Stimulated activated CD4-positive, alpha-beta T cell treated with anti-CD3 and anti-CD28 coated beads, Interleukin-12 subunit alpha, Interleukin-12 subunit beta, amount 100 ng/mL, for 24 hours (primary cell): Measurements from ENCODE around the gene COA5.

Source experiments
- DNase-seq, 2 experiments: peaks; one replicate each; pipeline ENCODE4 v3.0.0-alpha.2; 2020; ENCODE audit warnings: low read depth in 2 of 2

The COA5 gene

DNA sequence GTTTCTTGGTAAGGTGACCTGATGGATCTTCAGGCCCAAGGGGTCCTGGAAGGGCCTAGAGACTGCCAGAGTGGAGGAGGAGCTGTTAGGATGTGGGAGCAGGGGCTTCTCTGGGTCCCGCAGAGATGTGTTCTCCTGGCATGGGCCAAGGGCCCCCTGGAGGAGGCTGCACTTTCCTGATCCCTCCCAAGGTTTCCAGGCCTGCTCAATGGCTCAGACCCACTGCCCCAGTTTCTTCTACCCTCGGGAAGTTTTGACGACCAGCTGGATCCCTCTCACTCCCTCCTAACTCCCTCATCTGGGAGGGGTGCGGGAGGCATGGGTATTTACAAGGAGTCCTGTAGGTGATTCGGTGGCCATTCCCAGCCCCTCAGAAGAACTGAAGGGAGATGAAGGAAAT, 36.1 kb downstream of the COA5 start:
- DNase-seq, result no peak

DNA sequence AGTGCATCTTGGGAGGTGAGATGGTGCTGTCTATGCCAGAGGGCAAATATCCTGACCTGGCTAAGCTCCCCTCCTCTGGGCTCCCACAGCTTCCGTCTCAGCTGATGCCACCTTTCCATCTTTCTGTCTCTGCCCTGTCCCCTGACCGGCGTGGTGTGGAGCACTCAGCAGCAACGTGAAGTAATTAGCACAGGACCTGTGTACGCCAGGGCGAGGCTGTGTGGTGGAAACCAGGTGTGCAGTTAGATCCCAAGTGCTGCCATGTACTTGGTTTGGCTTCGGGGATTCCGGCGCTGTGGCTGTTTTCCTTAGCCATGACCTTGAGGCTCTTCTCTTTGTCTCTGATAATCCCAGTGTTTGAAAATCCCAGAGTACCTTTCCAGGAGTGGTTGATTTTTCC, 36.5 kb downstream of the COA5 start:
- no peak for DNase-seq

DNA sequence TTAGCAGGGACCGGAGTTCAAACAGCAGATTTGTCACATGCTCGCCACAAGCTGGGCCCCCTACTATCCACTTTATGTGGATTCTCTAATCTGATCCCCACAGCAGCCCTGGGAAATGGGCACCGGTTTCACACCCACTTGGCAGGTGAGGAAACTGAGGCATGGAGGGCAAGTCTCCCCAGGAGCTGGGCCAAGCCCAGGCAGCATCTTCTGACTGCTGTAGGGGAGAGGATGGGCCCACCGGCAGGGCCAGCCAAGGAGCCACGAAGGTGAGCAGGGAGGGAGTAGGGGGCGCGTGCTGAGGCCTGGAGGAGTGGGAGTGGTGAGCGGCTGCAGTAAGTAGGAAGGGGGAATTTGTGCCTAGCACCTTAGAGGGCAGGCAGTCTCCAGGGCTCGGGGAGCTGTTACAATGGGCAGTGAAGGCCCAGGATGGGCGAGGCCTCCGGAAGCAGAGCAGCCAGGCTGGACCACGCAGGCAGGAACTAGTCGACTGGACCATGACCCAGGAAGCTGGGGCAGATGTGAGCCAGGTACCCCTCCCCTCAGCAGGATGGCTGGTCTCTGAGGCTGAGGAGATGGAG, 37.1 kb downstream of the COA5 start:
- no peak for DNase-seq

DNA sequence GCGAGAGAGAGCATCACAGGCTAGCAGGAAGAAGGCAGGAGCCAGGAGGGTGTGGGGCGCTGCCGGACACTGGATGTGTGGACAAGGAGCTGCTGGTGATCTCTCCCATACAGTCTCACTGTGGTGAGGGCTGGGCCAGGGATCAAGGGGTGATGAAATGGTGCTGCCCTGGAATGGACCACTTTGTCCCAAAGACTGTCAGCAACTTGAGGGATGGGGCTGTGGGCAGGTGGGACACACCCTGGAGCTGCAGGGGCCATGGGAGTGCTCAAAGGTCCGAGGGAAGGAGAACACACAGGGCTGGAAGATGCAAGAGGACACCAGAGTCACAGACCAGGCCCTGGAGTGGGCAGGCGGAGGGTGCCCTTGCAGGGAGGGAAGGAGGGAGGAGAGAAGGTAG, 38.0 kb downstream of the COA5 start:
- no peak for DNase-seq

DNA sequence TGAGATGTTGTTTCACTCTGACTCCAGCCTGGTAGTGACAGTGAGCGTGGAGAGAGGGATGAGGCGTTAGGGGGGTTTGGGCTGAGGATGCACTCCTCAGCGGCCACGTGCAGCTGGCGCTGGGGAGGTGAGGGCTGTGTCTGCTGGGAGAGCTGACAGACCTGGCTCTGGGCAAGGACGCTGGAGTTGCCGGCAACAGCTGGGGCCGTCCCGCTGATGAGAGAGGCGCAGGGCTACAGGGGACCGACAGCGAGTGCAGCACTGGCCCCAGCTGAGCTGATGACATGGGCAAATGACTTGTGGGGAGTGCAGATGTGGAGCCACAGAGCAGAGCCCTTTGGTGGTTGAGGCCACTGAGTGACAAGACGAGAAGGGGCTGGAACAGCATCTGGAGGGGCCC, 38.4 kb downstream of the COA5 start:
- DNase-seq, result no peak

DNA sequence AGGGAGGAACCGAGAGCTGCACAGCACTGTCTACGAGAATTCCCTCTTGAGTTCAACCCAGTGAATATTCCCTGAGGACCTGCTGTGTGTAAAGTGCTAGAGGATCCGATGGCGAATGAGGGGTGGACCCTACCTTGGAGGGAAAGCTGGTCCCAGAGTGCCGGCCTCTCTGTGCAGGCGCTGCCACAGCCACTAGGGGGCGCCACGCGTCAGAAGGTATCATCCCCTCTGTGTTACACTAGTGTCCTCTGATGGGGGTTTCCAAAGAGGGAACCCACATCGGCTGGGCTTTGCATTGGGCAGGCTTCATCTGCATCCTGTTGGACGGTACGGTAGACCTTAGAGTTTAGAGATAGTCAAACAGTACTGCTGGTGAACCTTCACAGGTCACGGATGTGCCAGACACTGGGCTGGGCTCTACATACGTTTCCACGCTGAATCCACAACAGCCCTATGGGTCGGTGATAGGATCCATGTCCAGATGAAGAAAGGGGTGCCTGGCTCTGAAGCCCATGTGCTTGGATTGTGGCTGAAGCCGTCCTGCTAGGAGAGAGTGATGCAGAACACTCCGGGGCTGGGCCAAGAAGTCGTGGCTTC, 39.0 kb downstream of the COA5 start:
- DNase-seq, result peak; percentile 43 to 70

DNA sequence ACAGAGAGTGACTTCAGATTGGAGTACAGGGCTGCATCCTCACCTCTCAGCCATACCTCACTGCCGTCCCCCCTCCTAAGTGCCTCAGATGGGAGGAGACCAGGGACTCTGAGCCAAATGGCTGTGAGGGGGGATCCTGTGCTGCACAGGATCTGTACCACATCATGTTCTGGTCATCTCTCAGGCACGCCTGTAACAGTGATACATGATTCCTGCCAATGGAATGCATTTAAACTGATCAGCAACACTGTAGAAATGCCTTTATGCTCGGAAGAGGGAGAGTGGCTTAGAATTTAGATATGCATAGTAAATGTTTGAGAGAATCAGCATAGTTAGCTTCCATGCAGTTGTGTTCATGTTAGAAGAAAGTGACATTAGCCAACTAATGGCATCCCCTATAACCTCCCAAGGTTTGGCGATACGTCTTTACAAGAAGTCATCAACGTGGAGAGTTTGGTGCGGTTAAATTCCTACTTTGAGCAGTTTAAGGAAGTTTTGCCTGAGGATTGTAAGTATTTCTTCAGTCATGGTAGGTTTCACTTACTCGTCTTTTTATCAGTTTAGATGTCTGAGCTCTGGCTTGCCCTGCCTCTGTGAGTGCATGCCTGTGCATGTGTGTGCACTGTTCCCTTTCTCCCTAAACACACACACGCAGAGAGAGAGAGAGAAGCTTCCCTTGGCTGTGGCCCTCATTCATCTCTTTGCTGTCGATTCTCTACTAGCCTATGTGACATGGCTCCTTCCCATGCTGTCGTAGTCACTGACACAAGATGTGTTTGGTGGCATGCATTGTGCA, 40.0 kb downstream of the COA5 start:
- DNase-seq, result no peak

DNA sequence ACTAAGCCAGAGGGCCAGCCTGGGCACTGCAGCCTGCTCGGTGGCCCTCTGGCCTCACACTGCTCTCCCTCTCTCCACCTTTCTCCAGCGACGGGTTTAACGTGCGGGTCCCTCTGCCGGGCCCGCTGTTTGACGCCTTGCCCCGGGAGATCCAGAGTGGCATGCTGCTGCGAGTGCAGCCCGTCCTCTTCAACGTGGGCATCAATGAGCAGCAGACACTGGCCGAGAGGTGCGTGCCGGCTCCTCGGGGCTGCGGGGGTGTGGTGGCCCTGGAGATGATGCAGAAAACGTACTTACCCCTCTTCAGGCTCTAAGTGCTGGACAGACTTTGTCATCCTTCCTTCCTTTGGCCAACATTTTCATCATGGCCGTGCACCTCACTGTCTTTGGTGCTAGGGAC, 42.4 kb downstream of the COA5 start:
- DNase-seq, result no peak

DNA sequence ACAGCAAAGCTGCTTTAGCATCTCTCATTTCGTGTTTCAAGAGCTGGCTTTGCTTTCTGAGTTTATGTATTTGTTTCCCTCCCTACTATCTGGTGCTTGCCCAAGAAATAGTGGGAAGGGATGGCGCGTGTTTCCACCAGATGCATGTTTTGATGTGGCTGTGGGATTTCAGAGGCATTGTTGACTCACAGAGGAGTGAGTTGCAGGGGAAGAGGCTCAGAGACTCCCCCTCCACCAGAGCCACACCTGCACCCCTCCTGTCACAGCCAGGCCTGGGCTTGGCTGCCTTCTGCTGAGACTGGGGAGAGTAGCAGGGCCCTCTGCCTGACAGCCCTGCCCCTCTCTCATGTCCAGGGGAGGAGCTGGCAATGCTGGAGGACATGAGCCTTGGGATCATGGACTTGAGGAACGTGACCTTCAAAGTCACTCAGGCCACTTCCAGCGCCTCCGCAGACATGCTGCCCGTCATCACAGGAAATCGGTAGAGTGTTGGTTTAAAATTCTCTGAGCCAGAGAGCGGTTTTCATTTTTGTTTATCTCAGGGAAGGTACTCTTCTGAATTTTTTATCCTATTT, 42.9 kb downstream of the COA5 start:
- no peak for DNase-seq

DNA sequence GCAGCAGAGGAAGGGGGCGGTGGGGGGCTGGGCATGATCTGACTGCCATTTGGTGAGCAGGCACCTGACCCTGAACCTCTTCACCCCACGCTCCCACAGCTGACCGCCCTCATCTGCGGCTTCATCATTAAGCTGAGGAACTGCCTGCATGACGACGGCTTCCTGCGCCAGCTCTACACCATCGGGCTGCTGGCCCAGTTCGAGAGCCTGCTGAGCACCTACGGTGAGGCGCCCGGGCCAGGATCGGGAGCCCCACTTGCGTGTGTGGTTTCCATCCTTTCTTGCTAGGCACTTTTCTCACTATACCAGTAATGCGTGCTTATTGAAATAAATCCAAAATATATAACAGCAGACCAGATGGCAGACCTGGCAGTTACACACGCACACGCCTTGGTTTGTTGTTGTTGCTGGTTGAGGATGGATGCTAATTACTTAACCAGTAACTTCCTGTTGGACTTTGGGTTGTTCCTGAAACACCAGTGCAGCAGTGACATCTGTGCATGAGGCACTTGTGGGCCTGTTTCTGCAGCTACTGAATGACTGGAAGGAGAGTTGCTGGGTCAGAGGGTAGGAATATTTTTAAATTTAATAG, 43.7 kb downstream of the COA5 start:
- DNase-seq, result no peak

DNA sequence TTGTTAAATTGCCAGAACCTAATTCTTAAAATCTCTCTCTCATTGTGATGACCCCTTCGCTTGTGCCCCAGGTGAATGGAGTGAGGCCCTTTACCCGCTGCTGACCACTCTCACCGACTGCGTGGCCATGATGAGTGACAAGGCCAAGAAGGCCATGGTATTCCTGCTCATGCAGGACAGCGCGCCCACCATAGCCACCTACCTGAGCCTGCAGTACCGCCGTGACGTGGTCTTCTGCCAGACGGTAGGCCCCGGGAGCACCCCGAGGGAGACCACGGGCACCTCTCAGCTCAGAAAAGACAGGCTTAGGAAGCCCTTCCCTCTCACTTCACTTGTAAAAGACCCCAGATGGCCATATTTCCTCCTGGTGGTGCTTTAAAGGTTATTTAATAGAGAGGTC, 44.9 kb downstream of the COA5 start:
- DNase-seq, result no peak

DNA sequence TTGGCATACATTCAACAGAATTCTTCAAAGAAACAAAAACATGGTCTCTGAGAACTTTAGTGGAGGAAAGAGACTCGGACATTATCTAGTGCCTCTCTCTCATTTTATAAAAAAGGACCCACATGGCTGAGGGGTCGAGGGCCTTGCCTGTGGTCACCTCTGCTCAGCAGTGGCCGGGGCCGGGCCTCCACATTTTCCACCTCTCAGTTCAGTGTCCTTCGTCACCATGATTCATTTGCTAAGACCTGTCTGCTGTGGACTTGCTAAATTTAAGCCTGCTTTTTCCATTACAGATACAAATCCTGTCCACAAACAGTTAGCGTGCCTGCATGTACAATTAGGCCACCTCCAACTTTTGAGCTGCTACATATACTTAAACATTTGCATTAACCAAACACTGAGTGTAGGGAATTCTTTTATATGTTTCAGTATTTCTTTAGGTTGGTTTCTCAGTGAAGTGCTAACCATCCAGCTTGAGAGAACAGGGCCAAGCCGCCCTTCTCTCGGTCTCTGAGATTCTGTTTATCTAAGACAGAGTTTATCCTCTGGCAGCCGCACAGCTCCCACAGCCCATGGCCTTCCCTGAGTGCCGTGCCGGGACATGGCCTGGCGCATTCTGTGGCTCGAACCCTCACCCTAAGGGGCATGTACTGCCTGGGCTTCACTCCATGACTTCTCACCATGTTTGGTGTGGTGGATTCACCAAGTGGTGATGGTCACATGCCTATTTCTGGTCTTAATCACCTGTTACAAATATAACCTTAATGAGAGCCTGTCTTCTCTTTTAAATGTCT, 46.2 kb downstream of the COA5 start:
- DNase-seq, result no peak

DNA sequence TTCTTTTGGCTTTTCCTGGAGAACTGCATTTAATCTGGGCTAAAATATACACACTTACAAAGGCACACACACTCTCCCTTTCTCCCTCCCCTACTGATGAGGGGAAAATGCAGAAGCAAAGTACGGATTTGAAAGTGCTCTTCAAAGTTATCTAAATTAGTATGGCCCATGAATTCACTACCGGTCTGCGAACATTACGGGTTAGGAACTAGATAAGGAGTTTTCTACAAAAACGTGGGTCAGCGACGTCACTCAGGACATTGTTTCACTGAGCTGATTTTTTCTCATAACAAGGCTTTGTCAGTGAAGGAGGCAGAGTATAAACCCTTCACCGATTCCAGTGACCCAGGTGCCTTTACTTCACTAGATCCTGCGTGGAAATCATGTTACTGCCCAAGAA, 47.3 kb downstream of the COA5 start:
- no peak for DNase-seq

DNA sequence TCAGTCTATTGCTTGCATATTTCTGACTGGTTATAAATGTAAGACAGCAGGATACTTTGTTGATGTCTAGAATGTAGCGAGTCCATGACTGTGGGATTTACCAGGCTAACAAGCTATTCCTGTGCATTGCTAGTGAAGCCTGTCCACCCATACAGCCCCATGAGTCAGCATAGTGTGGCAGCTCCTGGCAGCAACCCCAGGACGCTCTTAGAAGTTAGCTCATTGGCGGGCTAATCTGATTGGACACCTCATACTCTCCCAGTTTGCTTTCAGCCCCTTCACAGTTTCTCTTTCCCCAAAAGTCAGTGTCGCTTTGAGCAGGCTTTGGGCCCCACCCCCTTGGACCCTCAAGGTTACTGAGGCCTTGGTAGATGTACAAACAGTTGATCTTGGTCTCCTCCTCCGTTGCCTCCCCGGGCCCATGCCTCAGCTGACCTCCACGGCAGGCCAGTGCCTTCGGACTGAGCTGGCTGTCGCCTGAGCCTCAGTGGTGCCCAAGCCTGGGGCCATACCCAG, 48.0 kb downstream of the COA5 start:
- no peak for DNase-seq

DNA sequence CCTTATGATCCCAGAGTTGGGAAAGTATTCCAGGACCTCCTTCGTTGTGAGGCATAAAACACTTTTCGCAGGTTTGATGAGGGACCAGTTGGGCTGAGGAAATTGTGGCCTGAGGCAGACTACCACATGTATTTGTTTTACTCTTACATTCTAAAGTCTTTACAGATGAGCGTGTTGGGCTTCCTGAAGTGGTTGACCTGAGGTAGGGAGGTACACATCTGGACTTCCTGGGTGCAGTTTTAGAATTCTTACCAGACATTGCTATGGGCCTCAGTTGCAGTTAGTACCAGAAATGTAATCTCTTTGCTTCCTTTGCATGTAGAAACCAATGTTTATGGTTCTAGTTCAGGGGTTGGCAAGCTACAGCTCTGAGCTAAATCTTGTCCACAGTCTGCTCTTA, 48.7 kb downstream of the COA5 start:
- no peak for DNase-seq

DNA sequence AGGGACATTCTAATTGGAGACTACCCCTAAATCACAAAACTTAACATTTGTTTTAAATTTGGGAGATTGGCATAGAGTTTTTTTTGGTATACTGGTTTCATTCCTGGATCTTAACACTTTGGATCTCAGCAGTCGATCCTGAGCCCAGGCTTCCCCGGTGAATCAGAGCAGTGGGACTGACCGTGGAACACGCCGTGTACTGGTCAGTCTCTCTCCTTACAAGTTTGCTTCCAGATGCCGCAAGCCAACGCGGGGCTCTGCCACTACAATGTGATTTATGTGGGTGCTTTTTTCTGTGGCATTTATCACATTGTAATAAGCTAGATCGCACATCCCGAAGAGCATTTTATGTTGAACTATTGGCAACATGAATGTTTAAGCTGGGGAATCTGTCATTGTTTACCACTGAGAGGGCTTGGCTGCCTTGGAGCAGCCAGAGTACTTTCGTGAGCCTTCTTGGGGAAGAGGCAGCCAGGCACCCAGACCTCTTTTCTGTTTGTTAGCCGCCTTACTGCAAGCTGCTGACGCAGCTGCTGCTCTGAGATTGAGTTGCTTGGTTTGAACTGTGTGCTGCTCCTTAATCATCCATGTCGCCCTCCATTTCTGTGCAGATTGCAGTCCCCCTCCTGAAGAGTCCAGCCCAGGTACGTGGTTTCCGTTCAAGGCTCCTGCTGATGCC, 49.3 kb downstream of the COA5 start:
- DNase-seq, result no peak

DNA sequence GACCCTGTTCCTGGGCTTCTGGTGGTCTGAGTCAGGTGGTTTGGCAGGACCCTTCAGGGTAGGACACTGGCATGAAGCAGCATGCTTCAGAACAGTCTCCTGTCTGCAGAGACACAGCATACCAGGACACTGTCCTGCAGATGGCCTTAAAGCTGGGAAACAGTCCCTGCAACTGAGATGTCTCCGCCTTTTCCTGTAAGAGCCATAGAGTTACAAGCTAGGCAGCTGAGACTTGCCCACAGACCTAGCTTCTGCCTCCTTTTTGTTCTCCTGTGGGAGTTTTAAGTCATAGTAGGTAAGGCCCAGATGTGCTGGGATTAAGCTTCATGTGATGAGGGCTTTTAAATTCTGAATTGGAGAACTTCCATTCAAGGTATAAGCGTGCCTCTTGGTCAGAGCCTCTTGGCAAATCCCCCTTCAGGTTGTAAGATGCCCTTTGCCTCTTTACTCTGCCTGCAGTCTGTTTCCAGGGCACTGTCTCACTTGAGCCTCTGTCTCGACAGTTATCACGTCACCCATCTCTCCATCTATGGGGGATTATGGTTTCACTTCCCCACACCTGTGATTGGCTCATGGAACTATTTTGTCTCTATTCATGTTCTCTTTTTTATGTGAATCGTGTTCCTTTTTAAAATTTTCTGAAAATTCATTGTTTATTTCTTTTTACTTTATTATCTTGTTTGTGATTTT, 51.8 kb downstream of the COA5 start:
- no peak for DNase-seq

DNA sequence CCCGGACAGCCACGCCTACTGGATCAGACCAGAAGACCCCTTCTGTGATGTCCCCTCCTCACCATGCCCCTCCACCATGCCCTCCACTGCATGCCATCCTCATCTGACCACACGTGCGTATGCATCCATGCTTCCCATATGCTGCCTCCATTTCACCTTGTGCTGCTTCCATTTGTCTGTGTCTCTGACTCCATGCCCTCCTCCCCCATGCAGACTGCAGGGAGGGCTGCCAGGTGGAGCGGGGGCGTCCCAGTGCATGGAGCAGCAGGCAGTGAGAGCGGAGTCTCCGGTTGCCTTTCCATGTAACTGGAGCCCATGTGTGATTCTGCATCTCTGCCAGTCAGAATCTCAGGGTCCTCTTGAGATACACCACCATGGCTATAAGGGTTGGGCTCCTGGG, 52.6 kb downstream of the COA5 start:
- DNase-seq, result no peak

DNA sequence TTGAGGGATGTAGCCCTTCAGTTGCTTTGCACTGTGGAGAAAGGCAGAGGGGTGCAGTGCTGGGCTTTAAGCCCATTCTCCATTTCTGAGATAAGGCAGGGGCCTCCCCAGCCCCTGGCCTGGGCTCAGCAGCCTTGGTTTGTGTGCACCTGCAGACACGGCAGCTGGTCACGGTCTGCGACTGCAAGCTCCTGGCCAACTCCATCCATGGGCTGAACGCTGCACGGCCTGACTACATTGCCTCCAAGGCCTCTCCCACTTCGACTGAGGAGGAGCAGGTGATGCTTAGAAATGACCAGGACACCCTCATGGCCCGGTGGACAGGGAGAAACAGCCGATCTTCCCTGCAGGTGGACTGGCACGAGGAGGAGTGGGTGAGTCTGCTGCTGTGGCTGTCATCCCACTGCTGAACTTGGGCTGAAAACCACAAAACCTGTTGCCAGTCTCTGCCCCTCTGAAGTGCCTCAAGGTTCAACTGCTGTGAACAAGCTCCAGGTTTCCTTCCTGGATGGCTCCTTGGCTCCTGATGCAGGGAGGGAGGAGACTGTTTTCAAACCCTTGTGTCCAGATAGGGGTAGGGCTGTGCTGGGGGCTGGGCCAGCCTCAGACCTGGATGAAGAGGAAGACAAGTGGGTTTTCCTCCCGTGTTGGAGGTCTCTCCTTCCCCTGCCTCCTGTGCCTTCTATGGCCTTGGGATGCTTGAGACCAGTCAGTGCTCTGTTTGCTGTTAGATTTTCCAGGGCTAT, 54.0 kb downstream of the COA5 start:
- DNase-seq, result no peak
